OCI-LY3 (cell line): ENCODE results near the gene ESPNL.

Source experiments
- H2AFZ ChIP-seq: fragments of 200-600, 300-600 bp; shearing (Covaris generic); 2 replicates; pipeline ENCODE4 v1.6.0; 2014; ENCODE audit warnings: antibody characterized with exemption, low read depth, low read length
- H3K27ac ChIP-seq: fragments of 200-600, 300-600 bp; sonication (generic); 2 replicates; pipeline ENCODE4 v1.5.1; 2014; ENCODE audit warnings: mild to moderate bottlenecking, low read length, moderate library complexity, mixed read lengths
- H3K27me3 ChIP-seq: fragments of 200-600, 300-600 bp; sonication (generic); 2 replicates; pipeline ENCODE4 v1.6.1; 2014; ENCODE audit warnings: low read depth, low read length, mixed read lengths
- H3K36me3 ChIP-seq: fragments of 200-600, 300-600 bp; sonication (generic); replicated peaks from 2 replicates; pipeline ENCODE3; 2014; ENCODE audit warnings: low read depth, low read length, mixed read lengths
- H3K4me1 ChIP-seq: fragments of 300-600, 200-600 bp; sonication (generic); 2 replicates; pipeline ENCODE4 v1.6.1; 2014; ENCODE audit warnings: low read length, mixed read lengths
- H3K4me2 ChIP-seq: fragments of 200-600, 300-600 bp; sonication (generic); 2 replicates; pipeline ENCODE4 v1.6.1; 2014; ENCODE audit warnings: low read length, mixed read lengths
- H3K4me3 ChIP-seq: fragments of 300-600, 200-600 bp; sonication (generic); 2 replicates; pipeline ENCODE4 v1.5.1; 2014; ENCODE audit warnings: antibody characterized with exemption, mild to moderate bottlenecking, low read length, moderate library complexity
- H3K79me2 ChIP-seq: fragments of 300-600, 200-600 bp; shearing (Covaris generic); 2 replicates; pipeline ENCODE4 v1.6.1; 2014; ENCODE audit warnings: mild to moderate bottlenecking, low read length, mixed read lengths
- H3K9ac ChIP-seq: fragments of 300-600, 200-600 bp; shearing (Covaris generic); 2 replicates; pipeline ENCODE4 v1.6.0; 2014; ENCODE audit warnings: mild to moderate bottlenecking, low read length, moderate library complexity
- H3K9me3 ChIP-seq: fragments of 200-600, 300-600 bp; shearing (Covaris generic); 2 replicates; pipeline ENCODE4 v1.6.1; 2014; ENCODE audit warnings: low read length, mixed read lengths; ENCODE audit not compliant: insufficient read depth
- H4K20me1 ChIP-seq: fragments of 200-600, 300-600 bp; sonication (generic); 2 replicates; pipeline ENCODE4 v1.6.1; 2016; ENCODE audit warnings: low read length, mixed read lengths; ENCODE audit not compliant: insufficient read depth
- EZH2phosphoT487 ChIP-seq: fragments of 200-600 bp; shearing (Covaris generic); IDR thresholded peaks from 2 replicates; pipeline ENCODE4 v1.6.1; 2018; ENCODE audit warnings: antibody characterized with exemption, mixed run types, low read depth
- TF ChIP-seq, protein P1 (sequence below): fragments of 200-600, 300-600 bp; sonication (generic); IDR thresholded peaks from 2 replicates; pipeline ENCODE4 v1.5.1; 2014; ENCODE audit warnings: antibody characterized with exemption, low read length, low read depth

Gene ESPNL

DNA sequence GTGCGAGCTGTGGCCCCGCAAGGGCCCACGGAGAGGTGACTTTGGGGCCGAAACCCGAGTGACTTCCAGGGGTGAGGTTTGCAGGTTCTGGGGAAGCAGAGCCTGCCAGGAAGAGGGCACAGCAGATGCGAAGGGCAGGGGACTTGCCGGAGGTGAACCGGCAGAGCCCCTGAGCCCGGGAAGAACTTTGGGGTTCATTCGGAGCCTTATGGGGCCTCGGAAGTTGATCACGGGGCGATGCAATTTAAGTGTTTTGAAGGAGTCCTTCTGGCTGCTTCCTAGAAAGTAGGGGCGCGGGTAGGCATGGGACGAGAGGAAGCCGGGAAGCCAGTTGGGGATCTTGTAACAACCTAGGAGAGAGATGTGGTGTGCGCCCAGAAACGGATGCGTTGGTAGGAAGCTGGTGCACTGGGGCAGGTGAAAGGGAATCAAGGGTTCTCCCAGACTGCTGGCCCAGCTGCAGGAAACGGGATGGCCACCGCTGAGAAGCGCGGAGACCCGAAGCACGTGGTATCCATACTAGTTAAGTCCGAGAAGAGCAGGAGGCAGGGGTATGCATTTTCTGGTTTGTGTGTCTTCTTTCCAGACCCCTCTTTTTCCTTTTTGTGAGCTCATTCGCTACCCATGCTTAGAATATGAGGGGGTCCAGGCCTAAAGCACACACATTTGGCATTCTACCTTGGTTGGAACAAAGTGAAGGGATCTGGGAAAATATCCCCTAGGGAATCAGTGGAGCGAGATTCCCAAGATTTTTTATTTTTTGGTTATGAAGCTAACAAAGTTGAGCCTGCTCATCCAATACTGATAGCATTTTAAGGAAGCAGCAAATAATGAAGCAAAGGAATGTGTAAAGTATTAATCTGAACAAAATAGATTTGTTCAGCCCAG, 38.6 kb upstream of the ESPNL start:
- H3K79me2 ChIP-seq: peaks cover 34% of the 10 kb centered on the region
- H3K9me3 ChIP-seq: no peaks in the 10 kb centered on the region
- H4K20me1 ChIP-seq: no peaks in the 10 kb centered on the region
- H2AFZ ChIP-seq: peak overlapping the region; percentile 7; the same call in 1 of the 2 replicates
- peaks cover 32% of the 10 kb centered on the region for H3K4me1 ChIP-seq
- H3K36me3 ChIP-seq: peaks cover 13% of the 10 kb centered on the region
- peak overlapping the region; percentile 81 for H3K4me3 ChIP-seq
- H3K27me3 ChIP-seq: no peaks in the 10 kb centered on the region
- peak overlapping the region; percentile 14; the same call in 1 of the 2 replicates for H3K27ac ChIP-seq
- peak overlapping the region; percentile 79 for H3K9ac ChIP-seq
- H3K4me2 ChIP-seq: peak overlapping the region; percentile 99
- TF ChIP-seq EZH2phosphoT487: no peak
- TF ChIP-seq, protein P1, sequence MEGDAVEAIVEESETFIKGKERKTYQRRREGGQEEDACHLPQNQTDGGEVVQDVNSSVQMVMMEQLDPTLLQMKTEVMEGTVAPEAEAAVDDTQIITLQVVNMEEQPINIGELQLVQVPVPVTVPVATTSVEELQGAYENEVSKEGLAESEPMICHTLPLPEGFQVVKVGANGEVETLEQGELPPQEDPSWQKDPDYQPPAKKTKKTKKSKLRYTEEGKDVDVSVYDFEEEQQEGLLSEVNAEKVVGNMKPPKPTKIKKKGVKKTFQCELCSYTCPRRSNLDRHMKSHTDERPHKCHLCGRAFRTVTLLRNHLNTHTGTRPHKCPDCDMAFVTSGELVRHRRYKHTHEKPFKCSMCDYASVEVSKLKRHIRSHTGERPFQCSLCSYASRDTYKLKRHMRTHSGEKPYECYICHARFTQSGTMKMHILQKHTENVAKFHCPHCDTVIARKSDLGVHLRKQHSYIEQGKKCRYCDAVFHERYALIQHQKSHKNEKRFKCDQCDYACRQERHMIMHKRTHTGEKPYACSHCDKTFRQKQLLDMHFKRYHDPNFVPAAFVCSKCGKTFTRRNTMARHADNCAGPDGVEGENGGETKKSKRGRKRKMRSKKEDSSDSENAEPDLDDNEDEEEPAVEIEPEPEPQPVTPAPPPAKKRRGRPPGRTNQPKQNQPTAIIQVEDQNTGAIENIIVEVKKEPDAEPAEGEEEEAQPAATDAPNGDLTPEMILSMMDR: no peak

DNA sequence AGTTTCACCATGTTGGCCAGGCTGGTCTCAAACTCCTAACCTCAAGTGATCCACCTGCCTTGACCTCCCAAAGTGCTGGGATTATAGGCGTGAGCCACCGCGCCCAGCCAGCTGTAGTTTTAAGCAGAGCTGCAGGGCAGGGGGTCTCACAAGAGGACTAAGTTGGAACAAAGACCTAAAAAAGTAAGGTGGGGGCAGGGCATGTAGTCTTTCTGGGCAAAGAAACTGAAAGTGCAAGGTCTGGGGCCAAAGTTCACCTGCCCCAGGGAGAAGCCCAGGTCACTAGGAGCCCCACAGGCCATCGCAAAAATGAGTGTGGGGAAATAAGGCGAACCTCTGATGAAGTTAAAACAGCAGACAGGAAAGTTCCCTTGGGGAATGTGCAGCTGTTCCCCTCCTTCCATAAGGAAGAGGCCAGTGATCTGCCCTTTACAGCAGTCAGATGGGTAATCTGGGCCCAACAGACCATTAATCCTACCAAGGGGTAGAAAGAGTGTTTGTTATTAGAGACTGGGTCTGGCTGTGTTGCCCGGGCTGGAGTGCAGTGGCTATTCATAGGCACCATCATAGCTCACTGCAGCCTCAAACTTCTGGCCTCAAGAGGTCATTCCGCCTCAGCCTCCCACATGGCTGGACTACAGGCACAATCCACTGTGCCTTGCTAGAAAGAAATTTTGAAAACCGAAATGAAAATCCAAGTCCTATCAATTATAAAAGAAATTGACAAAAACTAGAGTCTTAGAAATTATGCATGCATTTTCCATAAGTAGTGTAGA, 36.5 kb upstream of the ESPNL start:
- no peaks in the 10 kb centered on the region for H4K20me1 ChIP-seq
- no peak overlapping the region for H3K9ac ChIP-seq
- TF ChIP-seq, protein P1: no peak
- peaks cover 34% of the 10 kb centered on the region for H3K79me2 ChIP-seq
- H3K9me3 ChIP-seq: no peaks in the 10 kb centered on the region
- peaks cover 32% of the 10 kb centered on the region for H3K4me1 ChIP-seq
- peaks cover 24% of the 10 kb centered on the region for H3K36me3 ChIP-seq
- no peak overlapping the region for H2AFZ ChIP-seq
- no peaks in the 10 kb centered on the region for H3K27me3 ChIP-seq
- no peak overlapping the region for H3K4me3 ChIP-seq
- peak overlapping the region; percentile 28; the same call in 1 of the 2 replicates for H3K4me2 ChIP-seq
- no peak overlapping the region for H3K27ac ChIP-seq

DNA sequence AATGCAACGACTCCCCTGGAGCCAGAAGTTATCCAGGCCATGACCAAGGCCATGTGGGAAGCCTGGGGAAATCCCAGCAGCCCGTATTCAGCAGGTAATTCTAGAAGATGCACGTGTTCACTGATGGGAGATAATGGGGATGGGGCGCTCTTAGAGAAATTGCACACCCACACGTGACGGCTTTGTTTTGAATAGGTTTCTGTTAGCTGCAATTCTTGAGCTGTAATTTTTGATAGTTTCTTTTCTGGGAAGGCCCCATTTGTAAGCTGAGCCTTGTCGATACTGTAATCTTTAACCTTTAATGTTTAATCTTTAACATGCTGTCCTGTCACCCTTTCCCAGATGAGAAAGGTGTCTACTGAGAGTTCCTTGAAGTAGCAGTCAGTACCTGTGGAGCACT, 35.8 kb upstream of the ESPNL start:
- Histone ChIP-seq H3K4me3 (no peak overlapping the region), H4K20me1 (no peaks in the 10 kb centered on the region), H3K9ac (no peak overlapping the region), H2AFZ (no peak overlapping the region), H3K4me2 (peak overlapping the region; percentile 28), H3K4me1 (peaks cover 31% of the 10 kb centered on the region), H3K27ac (no peak overlapping the region), H3K9me3 (no peaks in the 10 kb centered on the region), H3K36me3 (peaks cover 27% of the 10 kb centered on the region), H3K27me3 (no peaks in the 10 kb centered on the region), H3K79me2 (peaks cover 34% of the 10 kb centered on the region)
- TF ChIP-seq, protein P1: no peak
- no peak for TF ChIP-seq EZH2phosphoT487
